Ovary (tissue), 9 donors: Measurements from ENCODE around the gene PSMB7. TPM values are rescaled to one million over a fixed set of nuclear protein-coding genes. Genes with fewer than 3 reads are reported as not detected.

Source experiments
- DNase-seq, 5 donors: peaks; one replicate each; pipeline ENCODE4 v3.0.0-alpha.2; 2019 to 2020
- H3K27ac ChIP-seq, 2 donors: fragments of 200-600 bp; one replicate each; pipeline versions ENCODE4 v1.5.1 to v1.8.0; 2019 to 2022
- H3K27me3 ChIP-seq: fragments of 200-600 bp; one replicate; pipeline ENCODE4 v1.8.0; 2022
- H3K36me3 ChIP-seq: fragments of 200-600 bp; sonication (generic); one replicate; pipeline ENCODE4 v1.5.1; 2019
- H3K4me1 ChIP-seq: one replicate; pipeline ENCODE4 v1.8.1; 2013; ENCODE audit warnings: mild to moderate bottlenecking, moderate library complexity; ENCODE audit not compliant: insufficient read depth
- H3K4me3 ChIP-seq: fragments of 200-600 bp; sonication (generic); one replicate; pipeline ENCODE4 v1.5.1; 2017
- H3K9me3 ChIP-seq, 2 donors: fragments of 200-600 bp in 1 of 2; sonication (generic) in 1 of 2; one replicate each; pipeline versions ENCODE4 v1.5.1 to v1.8.1; 2013 to 2019; ENCODE audit warnings: mild to moderate bottlenecking in 1 of 2, moderate library complexity in 1 of 2
- EP300 ChIP-seq: sonication (generic); formaldehyde crosslinking; IDR thresholded peaks from one replicate; pipeline ENCODE4 v1.6.1; 2017; ENCODE audit warnings: antibody characterized with exemption
- POLR2A ChIP-seq: fragments of 450-650 bp; IDR thresholded peaks from one replicate; pipeline ENCODE4 v1.6.1; 2017; ENCODE audit warnings: antibody characterized with exemption, mild to moderate bottlenecking, moderate library complexity
- WGBS, 3 donors: extraction: QIAGEN DNeasy Blood & Tissue Kit in 1 of 3; methylation state at CpG; one replicate each; pipeline versions ENCODE4 v1.1.5 to v1.1.7; 2013 to 2017; 5-methylcytosine and 5-hydroxymethylcytosine counted together
- intact Hi-C, 4 donors: fragments of 100-400 bp; cut with DNase I; formaldehyde crosslinking; loops; one replicate each; pipeline versions ENCODE4 v1.11.0 to v1.15.1; 2022 to 2023
- polyA plus RNA-seq, 2 donors: library from polyadenylated mRNA; stranded (reverse); fragments of 200-250 nt in 1 of 2; fragments of 350-450 nt in 1 of 2; fragmentation: Illumina TruSeq in 1 of 2; extraction: RNeasy Lipid Tissue Mini Kit (QIAGEN cat#74804) in 1 of 2; gene quantifications; one replicate each; pipeline ENCODE4 v1.2.3, GENCODE V29; 2013 to 2014
- total RNA-seq, 7 donors: library from RNA; depleted of rRNA in 2 of 7; stranded (reverse); fragments of >200 nt in 2 of 7; fragmentation: NEBNext Ultra II Directional in 3 of 7; extraction: Animal tissue kit (Norgen Biotek cat#: 25700) in 3 of 7; gene quantifications; one replicate each; pipeline versions ENCODE4 v1.1.0 to v1.2.4, GENCODE V29; 2016 to 2023
- TF ChIP-seq, protein P1 (sequence below), 3 donors: fragments of 450-650 bp in 2 of 3; fragments of 200-600 bp in 1 of 3; IDR thresholded peaks; one replicate each; pipeline versions ENCODE4 v1.5.1 to v1.8.0; 2016 to 2022; ENCODE audit warnings: antibody characterized with exemption in 3 of 3, mild to moderate bottlenecking in 1 of 3
- donor health status: DM: no; HTN: no; CAD: no; lungs with moderate emphysema.
- donor health status: DM: no; HTN: no; CAD: no.
- donor health status: Bipolar disorder and iron deficiency.
- donor health status: DM: yes; HTN: yes; CAD: no.
- donor health status: DM: no; HTN: no; CAD: no.
- donor health status: DM: yes; HTN: yes; CAD: no.

PSMB7 gene
- total and polyA plus RNA-seq, 9 donors, result 88.0 to 211 (median 95.1) TPM

DNA sequence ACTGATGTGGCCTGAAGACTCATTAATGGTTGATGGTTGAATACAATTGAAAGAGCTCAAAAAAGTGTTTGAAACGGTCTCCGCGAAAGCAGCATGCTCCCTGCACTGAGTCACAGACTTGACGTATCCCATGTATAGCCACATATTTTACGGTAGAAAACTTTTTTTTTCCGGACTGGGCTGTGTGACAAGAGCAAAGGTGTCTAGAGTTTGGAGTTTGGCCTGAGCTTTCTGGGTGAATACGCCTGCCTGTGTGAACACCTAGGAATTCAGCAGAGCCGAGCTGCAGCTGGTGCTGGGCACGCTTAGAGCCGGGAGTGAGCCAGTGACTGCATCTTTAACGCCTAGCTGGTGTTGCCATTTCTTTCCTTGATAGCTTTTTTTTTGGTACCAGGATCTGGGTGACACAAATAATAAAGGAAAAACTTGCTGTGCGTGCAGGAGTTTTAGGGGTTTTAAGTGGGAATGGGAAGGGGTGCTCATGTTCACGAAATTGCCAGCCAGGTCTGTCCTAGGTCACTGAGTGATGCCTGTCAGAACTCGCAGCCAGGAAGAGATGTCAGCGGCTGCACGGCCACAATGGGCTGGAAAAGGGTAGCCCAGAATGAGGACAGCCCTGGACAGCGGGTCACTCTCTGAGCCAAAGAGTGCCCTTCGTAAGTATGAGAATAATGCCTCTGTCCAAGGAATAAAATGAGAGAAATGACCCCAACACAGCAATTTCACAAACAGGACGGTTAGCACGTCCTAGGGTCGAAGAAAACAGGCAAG, 51.7 kb downstream of the PSMB7 start:
- no peak for TF ChIP-seq EP300
- TF ChIP-seq, protein P1, sequence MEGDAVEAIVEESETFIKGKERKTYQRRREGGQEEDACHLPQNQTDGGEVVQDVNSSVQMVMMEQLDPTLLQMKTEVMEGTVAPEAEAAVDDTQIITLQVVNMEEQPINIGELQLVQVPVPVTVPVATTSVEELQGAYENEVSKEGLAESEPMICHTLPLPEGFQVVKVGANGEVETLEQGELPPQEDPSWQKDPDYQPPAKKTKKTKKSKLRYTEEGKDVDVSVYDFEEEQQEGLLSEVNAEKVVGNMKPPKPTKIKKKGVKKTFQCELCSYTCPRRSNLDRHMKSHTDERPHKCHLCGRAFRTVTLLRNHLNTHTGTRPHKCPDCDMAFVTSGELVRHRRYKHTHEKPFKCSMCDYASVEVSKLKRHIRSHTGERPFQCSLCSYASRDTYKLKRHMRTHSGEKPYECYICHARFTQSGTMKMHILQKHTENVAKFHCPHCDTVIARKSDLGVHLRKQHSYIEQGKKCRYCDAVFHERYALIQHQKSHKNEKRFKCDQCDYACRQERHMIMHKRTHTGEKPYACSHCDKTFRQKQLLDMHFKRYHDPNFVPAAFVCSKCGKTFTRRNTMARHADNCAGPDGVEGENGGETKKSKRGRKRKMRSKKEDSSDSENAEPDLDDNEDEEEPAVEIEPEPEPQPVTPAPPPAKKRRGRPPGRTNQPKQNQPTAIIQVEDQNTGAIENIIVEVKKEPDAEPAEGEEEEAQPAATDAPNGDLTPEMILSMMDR (IDR thresholded peaks at IDR 0.05), result no peak
- no peak for TF ChIP-seq POLR2A
- Histone ChIP-seq H3K27ac (no peak overlapping the region), H3K27me3 (no peaks in the 10 kb centered on the region), H3K4me1 (peaks cover 5% of the 10 kb centered on the region), H3K36me3 (no peaks in the 10 kb centered on the region), H3K4me3 (no peak overlapping the region), H3K9me3 (no peaks in the 10 kb centered on the region)
- WGBS, 3 donors, result 93 to 94% (median 94%) methylated on average over 21 of the region's 21 CpGs
- no peak for DNase-seq
- intact Hi-C loops, result no loop called here

DNA sequence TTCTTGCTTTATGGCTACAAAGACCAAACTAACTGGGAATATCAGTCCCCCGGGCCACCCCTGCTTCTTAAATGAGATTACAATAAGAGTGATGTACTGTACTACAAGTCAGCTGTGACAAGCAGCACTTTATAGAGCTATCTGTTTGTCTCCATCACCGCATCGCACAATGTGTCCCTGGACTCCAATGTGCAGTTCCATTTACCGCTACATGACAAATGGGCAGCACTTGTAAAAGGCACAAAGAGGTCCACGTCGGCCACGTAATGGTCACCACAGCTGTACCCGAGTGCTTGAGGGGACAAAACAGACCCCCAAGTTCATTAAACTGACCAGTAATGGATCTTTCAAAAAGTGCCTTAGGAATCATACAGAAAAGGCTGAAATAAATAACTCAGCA, 54.1 kb downstream of the PSMB7 start:
- TF ChIP-seq EP300 (no peak), POLR2A (no peak)
- TF ChIP-seq, protein P1 (IDR thresholded peaks at IDR 0.05), result no peak
- H3K9me3 ChIP-seq, result no peaks in the 10 kb centered on the region
- H3K36me3 ChIP-seq, result no peaks in the 10 kb centered on the region
- no peak overlapping the region for H3K4me3 ChIP-seq
- H3K27ac ChIP-seq, result no peak overlapping the region
- no peak for DNase-seq
- intact Hi-C loops, result no loop called here
- H3K27me3 ChIP-seq, result no peaks in the 10 kb centered on the region
- peaks cover 5% of the 10 kb centered on the region for H3K4me1 ChIP-seq
- 91 to 92% (median 92%) methylated on average over 8 of the region's 8 CpGs for WGBS, 3 donors

DNA sequence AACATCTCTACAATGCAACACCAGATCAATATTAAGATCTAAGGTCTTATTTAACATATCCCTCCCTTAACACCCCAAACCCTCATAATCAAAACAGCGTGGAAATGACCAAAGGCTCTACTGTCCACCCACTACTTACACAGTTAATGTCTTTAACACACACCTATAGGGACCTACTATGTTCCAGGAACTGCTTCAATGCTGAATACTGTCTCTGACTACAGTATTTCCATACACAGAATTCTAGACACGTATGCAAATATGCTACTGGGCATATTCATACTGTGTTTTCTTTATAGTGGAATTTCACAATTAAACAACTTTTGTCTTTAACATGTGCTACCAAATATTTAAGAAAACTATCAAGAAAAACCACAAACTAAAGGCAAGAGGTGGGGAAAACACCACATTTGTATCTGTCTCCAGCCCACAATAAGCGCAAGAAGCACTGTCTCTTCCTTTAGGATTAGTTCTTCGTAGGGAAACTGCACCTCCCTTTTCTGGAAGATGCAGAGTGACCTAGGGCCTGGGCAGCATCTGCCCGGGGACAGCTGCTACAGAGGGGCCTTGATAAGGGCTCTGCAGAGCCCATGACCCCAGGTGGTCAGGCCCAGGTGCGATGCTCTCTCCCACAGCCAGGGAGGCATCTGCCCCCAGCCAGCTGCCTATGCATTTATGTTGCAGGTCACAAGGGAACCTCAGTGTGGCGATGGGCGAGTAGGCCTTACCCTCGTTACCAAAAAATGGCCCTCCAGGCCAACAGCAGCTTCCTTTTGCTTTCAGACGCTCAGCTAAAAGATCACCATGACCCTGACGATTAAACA, 55.2 kb downstream of the PSMB7 start:
- Histone ChIP-seq H3K27ac (no peak overlapping the region), H3K36me3 (no peaks in the 10 kb centered on the region), H3K4me3 (no peak overlapping the region), H3K4me1 (peaks cover 5% of the 10 kb centered on the region), H3K9me3 (no peaks in the 10 kb centered on the region), H3K27me3 (no peaks in the 10 kb centered on the region)
- intact Hi-C loops, result no loop called here
- TF ChIP-seq POLR2A (no peak), EP300 (no peak)
- TF ChIP-seq, protein P1 (IDR thresholded peaks at IDR 0.05), result no peak
- 36 to 55% (median 46%) methylated on average over 11 of the region's 11 CpGs for WGBS, 3 donors
- DNase-seq, result no peak

DNA sequence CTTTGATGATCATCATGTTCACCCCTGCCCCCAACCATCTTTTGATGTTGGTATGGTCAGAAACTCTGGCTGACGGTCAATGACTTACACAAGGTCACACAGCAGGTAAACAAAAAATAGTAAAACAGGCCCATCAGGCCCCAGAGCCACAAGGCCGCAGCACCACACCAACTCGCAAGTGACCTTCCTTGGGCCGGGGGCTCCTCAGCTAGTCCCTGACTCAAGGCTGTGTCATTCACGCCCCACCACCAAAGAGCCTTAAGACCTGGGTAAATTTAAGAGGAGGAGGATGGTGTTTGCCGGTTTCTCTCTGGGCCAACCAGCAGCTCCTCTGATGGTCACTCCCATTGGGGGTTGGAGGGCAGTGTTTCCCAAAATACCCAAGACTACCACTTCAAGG, 55.8 kb downstream of the PSMB7 start:
- 92 to 98% (median 94%) methylated on average over 6 of the region's 6 CpGs for WGBS, 3 donors

More for the DNA sequence above, 55.8 kb downstream of the PSMB7 start:
- TF ChIP-seq, protein P1 (IDR thresholded peaks at IDR 0.05), result no peak
- TF ChIP-seq EP300, result no peak
- no peak for TF ChIP-seq POLR2A
- Histone ChIP-seq H3K4me3 (no peak overlapping the region), H3K9me3 (no peaks in the 10 kb centered on the region), H3K36me3 (no peaks in the 10 kb centered on the region), H3K4me1 (peaks cover 5% of the 10 kb centered on the region), H3K27me3 (no peaks in the 10 kb centered on the region), H3K27ac (no peak overlapping the region)
- intact Hi-C loops, result no loop called here
- no peak for DNase-seq
